ENCODE results near the gene BHLHE23.

- TF ChIP-seq CTCF (IDR thresholded peaks at IDR 0.05 in 4 of 5, conservative IDR thresholded peaks at IDR 0.05 in 1 of 5), result no peak
- no peak for TF ChIP-seq POLR2A (IDR thresholded peaks at IDR 0.05)
Measured at GRCh38 chr20:62969939-62970306, 36.8 kb downstream of the BHLHE23 start.

All from gastrocnemius medialis (tissue), 4 donors.